Activated T-helper 2 cell treated with anti-CD3 and anti-CD28 coated beads, Interferon-gamma antibody, Interleukin-2, Interleukin-4, amounts not matched to agents 10 μg/mL and 5 μg/mL and 100 μg/mL, durations not matched to agents 14 hours and 24 hours and 36 hours (primary cell): ENCODE results near the gene DAB1. TPM values are rescaled to one million over a fixed set of nuclear protein-coding genes. Genes with fewer than 3 reads are reported as not detected.

ENCODE experiments used
- DNase-seq: peaks from one replicate; pipeline ENCODE4 v3.0.0; 2021; ENCODE audit warnings: low spot score
- H3K27ac Mint-ChIP-seq: one replicate; pipeline ENCODE4 v1.8.0; 2021; ENCODE audit warnings: mixed read lengths
- H3K27me3 Mint-ChIP-seq: one replicate; pipeline ENCODE4 v1.8.0; 2021; ENCODE audit warnings: low read depth, mixed read lengths
- H3K36me3 Mint-ChIP-seq: one replicate; pipeline ENCODE4 v1.8.0; 2021; ENCODE audit warnings: low read depth, mixed read lengths
- H3K4me1 Mint-ChIP-seq: one replicate; pipeline ENCODE4 v1.8.0; 2021; ENCODE audit warnings: low read depth, mixed read lengths
- H3K4me3 Mint-ChIP-seq: one replicate; pipeline ENCODE4 v1.8.0; 2021; ENCODE audit warnings: low read depth, mild to moderate bottlenecking, moderate library complexity, mixed read lengths
- H3K9me3 Mint-ChIP-seq: one replicate; pipeline ENCODE4 v1.8.0; 2021; ENCODE audit warnings: mixed read lengths
- intact Hi-C: fragments of 100-400 bp; cut with micrococcal nuclease; formaldehyde crosslinking; loops from one replicate; pipeline ENCODE4 v1.15.1; 2023
- total RNA-seq: library from RNA; stranded (reverse); gene quantifications from 2 replicates; pipeline ENCODE4 v1.2.3, GENCODE V29; 2022

Gene DAB1
- total RNA-seq, 1 donor from 2014 or later: not detected

- Mint-ChIP-seq H3K36me3 (no peaks in the 10 kb centered on the region), H3K27me3 (peaks cover 2% of the 10 kb centered on the region), H3K4me1 (no peaks in the 10 kb centered on the region), H3K9me3 (no peaks in the 10 kb centered on the region), H3K4me3 (no peak overlapping the region), H3K27ac (no peak overlapping the region)
- no peak for DNase-seq
- intact Hi-C loops: no loop called here
Observed at GRCh38 chr1:57295326-57295725, 128.5 kb downstream of the DAB1 start.

- DNase-seq: no peak
- intact Hi-C loops: no loop called here
- Mint-ChIP-seq H3K9me3 (no peaks in the 10 kb centered on the region), H3K36me3 (no peaks in the 10 kb centered on the region), H3K4me3 (no peak overlapping the region), H3K27me3 (peaks cover 2% of the 10 kb centered on the region), H3K4me1 (no peaks in the 10 kb centered on the region), H3K27ac (no peak overlapping the region)
Observed at GRCh38 chr1:57294177-57294576, 129.7 kb downstream of the DAB1 start.

- no peaks in the 10 kb centered on the region for H3K36me3 Mint-ChIP-seq
- H3K4me1 Mint-ChIP-seq: no peaks in the 10 kb centered on the region
- no peaks in the 10 kb centered on the region for H3K9me3 Mint-ChIP-seq
- no peak overlapping the region for H3K4me3 Mint-ChIP-seq
- no peak overlapping the region for H3K27ac Mint-ChIP-seq
- DNase-seq: no peak
- intact Hi-C loops: no loop called here
- H3K27me3 Mint-ChIP-seq: peaks cover 3% of the 10 kb centered on the region
Observed at GRCh38 chr1:57293214-57293613, 130.6 kb downstream of the DAB1 start.

- H3K27me3 Mint-ChIP-seq: peaks cover 3% of the 10 kb centered on the region
- H3K4me1 Mint-ChIP-seq: no peaks in the 10 kb centered on the region
- no peaks in the 10 kb centered on the region for H3K9me3 Mint-ChIP-seq
- no peak overlapping the region for H3K27ac Mint-ChIP-seq
- intact Hi-C loops: no loop called here
- DNase-seq: no peak
- H3K36me3 Mint-ChIP-seq: no peaks in the 10 kb centered on the region
- no peak overlapping the region for H3K4me3 Mint-ChIP-seq
Observed at GRCh38 chr1:57289781-57290180, 134.1 kb downstream of the DAB1 start.

- Mint-ChIP-seq H3K4me3 (no peak overlapping the region), H3K9me3 (no peaks in the 10 kb centered on the region), H3K27ac (no peak overlapping the region), H3K36me3 (no peaks in the 10 kb centered on the region), H3K4me1 (no peaks in the 10 kb centered on the region), H3K27me3 (peaks cover 1% of the 10 kb centered on the region)
- intact Hi-C loops: no loop called here
- DNase-seq: no peak
Observed at GRCh38 chr1:57285992-57286391, 137.9 kb downstream of the DAB1 start.

GRCh38 chr1:57282411-57282810, 141.4 kb downstream of the DAB1 start:
- intact Hi-C loops: no loop called here
- Mint-ChIP-seq H3K27ac (no peak overlapping the region), H3K4me1 (no peaks in the 10 kb centered on the region), H3K36me3 (no peaks in the 10 kb centered on the region), H3K9me3 (no peaks in the 10 kb centered on the region), H3K27me3 (peaks cover 2% of the 10 kb centered on the region), H3K4me3 (no peak overlapping the region)
- DNase-seq: no peak

GRCh38 chr1:57281324-57281723, 142.5 kb downstream of the DAB1 start:
- H3K4me3 Mint-ChIP-seq: no peak overlapping the region
- H3K4me1 Mint-ChIP-seq: no peaks in the 10 kb centered on the region
- no peak for DNase-seq
- intact Hi-C loops: no loop called here
- H3K36me3 Mint-ChIP-seq: no peaks in the 10 kb centered on the region
- H3K9me3 Mint-ChIP-seq: no peaks in the 10 kb centered on the region
- H3K27ac Mint-ChIP-seq: no peak overlapping the region
- peaks cover 2% of the 10 kb centered on the region for H3K27me3 Mint-ChIP-seq

- H3K27me3 Mint-ChIP-seq: peaks cover 2% of the 10 kb centered on the region
Observed at GRCh38 chr1:57279909-57280666, 143.8 kb downstream of the DAB1 start.

GRCh38 chr1:57278558-57278957, 145.3 kb downstream of the DAB1 start:
- Mint-ChIP-seq H3K4me3 (no peak overlapping the region), H3K27ac (no peak overlapping the region), H3K27me3 (peaks cover 2% of the 10 kb centered on the region), H3K36me3 (no peaks in the 10 kb centered on the region), H3K4me1 (no peaks in the 10 kb centered on the region), H3K9me3 (no peaks in the 10 kb centered on the region)
- no peak for DNase-seq
- intact Hi-C loops: no loop called here

More at GRCh38 chr1:57279909-57280666, 143.8 kb downstream of the DAB1 start:
- Mint-ChIP-seq H3K4me1 (no peaks in the 10 kb centered on the region), H3K36me3 (no peaks in the 10 kb centered on the region), H3K27ac (no peak overlapping the region), H3K4me3 (no peak overlapping the region), H3K9me3 (no peaks in the 10 kb centered on the region)
- no peak for DNase-seq
- intact Hi-C loops: no loop called here

GRCh38 chr1:57277681-57278080, 146.2 kb downstream of the DAB1 start:
- Mint-ChIP-seq H3K27ac (no peak overlapping the region), H3K36me3 (no peaks in the 10 kb centered on the region), H3K27me3 (peaks cover 2% of the 10 kb centered on the region), H3K4me3 (no peak overlapping the region), H3K9me3 (no peaks in the 10 kb centered on the region), H3K4me1 (no peaks in the 10 kb centered on the region)
- DNase-seq: no peak
- intact Hi-C loops: no loop called here

GRCh38 chr1:57276918-57277317, 146.9 kb downstream of the DAB1 start:
- intact Hi-C loops: no loop called here
- no peaks in the 10 kb centered on the region for H3K9me3 Mint-ChIP-seq
- H3K27ac Mint-ChIP-seq: no peak overlapping the region
- no peak for DNase-seq
- no peaks in the 10 kb centered on the region for H3K36me3 Mint-ChIP-seq
- H3K27me3 Mint-ChIP-seq: peaks cover 2% of the 10 kb centered on the region
- no peak overlapping the region for H3K4me3 Mint-ChIP-seq
- H3K4me1 Mint-ChIP-seq: no peaks in the 10 kb centered on the region

GRCh38 chr1:57272601-57273000, 151.3 kb downstream of the DAB1 start:
- no peak for DNase-seq
- no peaks in the 10 kb centered on the region for H3K9me3 Mint-ChIP-seq
- no peak overlapping the region for H3K4me3 Mint-ChIP-seq
- no peak overlapping the region for H3K27ac Mint-ChIP-seq
- no peaks in the 10 kb centered on the region for H3K4me1 Mint-ChIP-seq
- intact Hi-C loops: no loop called here
- H3K36me3 Mint-ChIP-seq: no peaks in the 10 kb centered on the region
- H3K27me3 Mint-ChIP-seq: no peaks in the 10 kb centered on the region

GRCh38 chr1:57272150-57272549, 151.7 kb downstream of the DAB1 start:
- Mint-ChIP-seq H3K4me3 (no peak overlapping the region), H3K4me1 (no peaks in the 10 kb centered on the region), H3K27me3 (no peaks in the 10 kb centered on the region), H3K27ac (no peak overlapping the region), H3K36me3 (no peaks in the 10 kb centered on the region), H3K9me3 (no peaks in the 10 kb centered on the region)
- DNase-seq: no peak
- intact Hi-C loops: no loop called here
